Neural progenitor cell (in vitro differentiated cells): Measurements from ENCODE around the gene TSPOAP1.

ENCODE experiments used
- EZH2 ChIP-seq: fragments of 200-600 bp; sonication (generic); IDR thresholded peaks from 2 replicates; pipeline ENCODE4 v1.6.1; 2017; ENCODE audit warnings: antibody characterized with exemption, mild to moderate bottlenecking, moderate library complexity
- TF ChIP-seq, protein P1 (sequence below): fragments of 200-600 bp; sonication (generic); IDR thresholded peaks from 2 replicates; pipeline ENCODE4 v1.5.1; 2017; ENCODE audit warnings: antibody characterized with exemption, mild to moderate bottlenecking

DNA sequence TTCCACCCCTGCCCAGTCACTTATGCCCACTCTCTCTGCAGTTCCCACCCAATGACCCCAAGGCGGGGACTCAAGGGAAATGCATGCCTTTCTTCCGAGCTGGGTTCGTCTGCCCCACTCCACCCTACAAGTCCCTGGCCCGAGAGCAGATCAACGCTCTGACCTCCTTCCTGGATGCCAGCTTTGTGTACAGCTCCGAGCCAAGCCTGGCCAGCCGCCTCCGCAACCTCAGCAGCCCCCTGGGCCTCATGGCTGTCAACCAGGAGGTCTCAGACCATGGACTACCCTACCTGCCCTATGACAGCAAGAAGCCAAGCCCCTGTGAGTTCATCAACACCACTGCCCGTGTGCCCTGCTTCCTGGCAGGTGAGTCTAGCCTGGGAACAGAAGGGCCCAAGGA is 76.5 kb downstream of the TSPOAP1 start:
- TF ChIP-seq, protein P1, sequence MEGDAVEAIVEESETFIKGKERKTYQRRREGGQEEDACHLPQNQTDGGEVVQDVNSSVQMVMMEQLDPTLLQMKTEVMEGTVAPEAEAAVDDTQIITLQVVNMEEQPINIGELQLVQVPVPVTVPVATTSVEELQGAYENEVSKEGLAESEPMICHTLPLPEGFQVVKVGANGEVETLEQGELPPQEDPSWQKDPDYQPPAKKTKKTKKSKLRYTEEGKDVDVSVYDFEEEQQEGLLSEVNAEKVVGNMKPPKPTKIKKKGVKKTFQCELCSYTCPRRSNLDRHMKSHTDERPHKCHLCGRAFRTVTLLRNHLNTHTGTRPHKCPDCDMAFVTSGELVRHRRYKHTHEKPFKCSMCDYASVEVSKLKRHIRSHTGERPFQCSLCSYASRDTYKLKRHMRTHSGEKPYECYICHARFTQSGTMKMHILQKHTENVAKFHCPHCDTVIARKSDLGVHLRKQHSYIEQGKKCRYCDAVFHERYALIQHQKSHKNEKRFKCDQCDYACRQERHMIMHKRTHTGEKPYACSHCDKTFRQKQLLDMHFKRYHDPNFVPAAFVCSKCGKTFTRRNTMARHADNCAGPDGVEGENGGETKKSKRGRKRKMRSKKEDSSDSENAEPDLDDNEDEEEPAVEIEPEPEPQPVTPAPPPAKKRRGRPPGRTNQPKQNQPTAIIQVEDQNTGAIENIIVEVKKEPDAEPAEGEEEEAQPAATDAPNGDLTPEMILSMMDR: no peak
- TF ChIP-seq EZH2: no peak
